SK-N-SH treated with all-trans-retinoic acid at 6 μM for 48 hours (cell line): ENCODE measurements around the gene GRK5.

Experiments
- ARNTL ChIP-seq: fragments of 450-650 bp; formaldehyde crosslinking; IDR thresholded peaks from 2 replicates; pipeline ENCODE4 v1.5.0; 2020; ENCODE audit warnings: low read depth, mild to moderate bottlenecking, moderate library complexity, borderline replicate concordance
- ISL1 ChIP-seq: fragments of 250-450 bp; sonication (Bioruptor Pico); IDR thresholded peaks from 2 replicates; pipeline ENCODE4 v2.1.2; 2022; ENCODE audit warnings: mild to moderate bottlenecking, moderate library complexity
- OSR1 ChIP-seq: fragments of 250-450 bp; sonication (Bioruptor Pico); IDR thresholded peaks from 2 replicates; pipeline ENCODE4 v1.8.0; 2022; ENCODE audit warnings: moderate library complexity, mild to moderate bottlenecking, inconsistent platforms
- PATZ1 ChIP-seq: fragments of 250-450 bp; sonication (Bioruptor Pico); IDR thresholded peaks from 2 replicates; pipeline ENCODE4 v1.8.0; 2020; ENCODE audit warnings: mild to moderate bottlenecking, moderate library complexity, borderline replicate concordance
- PPARA ChIP-seq: fragments of 250-450 bp; sonication (Bioruptor Pico); IDR thresholded peaks from 2 replicates; pipeline ENCODE4 v1.5.0; 2020; ENCODE audit warnings: mild to moderate bottlenecking, borderline replicate concordance
- TCF4 ChIP-seq: fragments of 250-450 bp; sonication (Bioruptor Pico); IDR thresholded peaks from 2 replicates; pipeline ENCODE4 v1.8.0; 2021; ENCODE audit warnings: mild to moderate bottlenecking, moderate library complexity, borderline replicate concordance
- ZFP3 ChIP-seq: fragments of 250-450 bp; sonication (Bioruptor Pico); IDR thresholded peaks from 2 replicates; pipeline ENCODE4 v1.5.0; 2020; ENCODE audit warnings: mild to moderate bottlenecking, moderate library complexity
- ZNF70 ChIP-seq: fragments of 450-650 bp; formaldehyde crosslinking; IDR thresholded peaks from 2 replicates; pipeline ENCODE4 v1.5.0; 2020; ENCODE audit warnings: mild to moderate bottlenecking, moderate library complexity

- TF ChIP-seq PATZ1 (no peak), ZNF70 (CRISPR knock-in tag) (no peak), PPARA (no peak), ARNTL (no peak), ISL1 (CRISPR knock-in tag) (no peak), OSR1 (CRISPR knock-in tag) (no peak), TCF4 (CRISPR knock-in tag) (no peak), ZFP3 (CRISPR knock-in tag) (no peak)
Measured at GRCh38 chr10:119504651-119505050, 297.3 kb downstream of the GRK5 start.
